SK-N-SH treated with all-trans-retinoic acid at 6 μM for 48 hours (cell line): ENCODE data around the gene SLC5A10.

Experiments
- ATAC-seq: fragments of 200-7000 bp; cut with Tn5 transposase; 3 replicates; pipeline ENCODE4 v1.9.1; 2020; ENCODE audit warnings: mild to moderate bottlenecking, moderate library complexity
- ARNTL ChIP-seq: fragments of 450-650 bp; formaldehyde crosslinking; IDR thresholded peaks from 2 replicates; pipeline ENCODE4 v1.5.0; 2020; ENCODE audit warnings: low read depth, mild to moderate bottlenecking, moderate library complexity, borderline replicate concordance
- BACH2 ChIP-seq: fragments of 250-450 bp; sonication (Bioruptor Pico); IDR thresholded peaks from 2 replicates; pipeline ENCODE4 v1.9.0; 2021; ENCODE audit warnings: mild to moderate bottlenecking, borderline replicate concordance
- CREB5 ChIP-seq: fragments of 250-450 bp; sonication (Bioruptor Pico); IDR thresholded peaks from 2 replicates; pipeline ENCODE4 v1.5.1; 2020; ENCODE audit warnings: low read depth, mild to moderate bottlenecking, moderate library complexity
- CSDC2 ChIP-seq: fragments of 250-450 bp; sonication (Bioruptor Pico); IDR thresholded peaks from 2 replicates; pipeline ENCODE4 v1.5.0; 2020; ENCODE audit warnings: mild to moderate bottlenecking, moderate library complexity
- CSRNP3 ChIP-seq: fragments of 250-450 bp; sonication (Bioruptor Pico); IDR thresholded peaks from 2 replicates; pipeline ENCODE4 v1.5.1; 2021; ENCODE audit warnings: mild to moderate bottlenecking, moderate library complexity
- ESRRG ChIP-seq: fragments of 250-450 bp; sonication (Bioruptor Pico); IDR thresholded peaks from 2 replicates; pipeline ENCODE4 v1.6.1; 2021; ENCODE audit warnings: mild to moderate bottlenecking
- GLIS3 ChIP-seq: fragments of 250-450 bp; sonication (Bioruptor Pico); IDR thresholded peaks from 2 replicates; pipeline ENCODE4 v1.5.0; 2020; ENCODE audit warnings: mild to moderate bottlenecking, moderate library complexity
- OSR1 ChIP-seq: fragments of 250-450 bp; sonication (Bioruptor Pico); IDR thresholded peaks from 2 replicates; pipeline ENCODE4 v1.8.0; 2022; ENCODE audit warnings: moderate library complexity, mild to moderate bottlenecking, inconsistent platforms
- PPARA ChIP-seq: fragments of 250-450 bp; sonication (Bioruptor Pico); IDR thresholded peaks from 2 replicates; pipeline ENCODE4 v1.5.0; 2020; ENCODE audit warnings: mild to moderate bottlenecking, borderline replicate concordance
- RARB ChIP-seq: fragments of 250-450 bp; sonication (Bioruptor Pico); IDR thresholded peaks from 2 replicates; pipeline ENCODE4 v1.8.0; 2021; ENCODE audit warnings: mild to moderate bottlenecking, moderate library complexity
- TCF4 ChIP-seq: fragments of 250-450 bp; sonication (Bioruptor Pico); IDR thresholded peaks from 2 replicates; pipeline ENCODE4 v1.8.0; 2021; ENCODE audit warnings: mild to moderate bottlenecking, moderate library complexity, borderline replicate concordance
- TSHZ2 ChIP-seq: fragments of 250-450 bp; sonication (Bioruptor Pico); IDR thresholded peaks from 2 replicates; pipeline ENCODE4 v1.5.0; 2020; ENCODE audit warnings: mild to moderate bottlenecking, moderate library complexity
- ZFP3 ChIP-seq: fragments of 250-450 bp; sonication (Bioruptor Pico); IDR thresholded peaks from 2 replicates; pipeline ENCODE4 v1.5.0; 2020; ENCODE audit warnings: mild to moderate bottlenecking, moderate library complexity
- ZFP30 ChIP-seq: fragments of 450-650 bp; formaldehyde crosslinking; IDR thresholded peaks from 2 replicates; pipeline ENCODE4 v1.5.0; 2022; ENCODE audit warnings: mild to moderate bottlenecking, moderate library complexity
- ZNF565 ChIP-seq: fragments of 450-650 bp; formaldehyde crosslinking; conservative IDR thresholded peaks from 2 replicates; pipeline ENCODE4 v1.5.0; 2020; ENCODE audit warnings: low read depth, mild to moderate bottlenecking, moderate library complexity
- ZNF8 ChIP-seq: fragments of 450-650 bp; formaldehyde crosslinking; IDR thresholded peaks from 2 replicates; pipeline ENCODE4 v1.5.0; 2020; ENCODE audit warnings: mild to moderate bottlenecking, moderate library complexity

Gene SLC5A10

GRCh38 chr17:18959845-18960240, 7.9 kb downstream of the SLC5A10 start (continued):
- TF ChIP-seq CREB5 (CRISPR knock-in tag), result no peak
- no peak for TF ChIP-seq TCF4 (CRISPR knock-in tag)
- TF ChIP-seq CSDC2 (CRISPR knock-in tag), result no peak
- TF ChIP-seq CSRNP3 (CRISPR knock-in tag), result no peak
- no peak for TF ChIP-seq ESRRG (CRISPR knock-in tag)
- TF ChIP-seq RARB, result no peak
- TF ChIP-seq ZFP30 (CRISPR knock-in tag), result no peak
- TF ChIP-seq, all 23 proteins: peak for 0

DNA sequence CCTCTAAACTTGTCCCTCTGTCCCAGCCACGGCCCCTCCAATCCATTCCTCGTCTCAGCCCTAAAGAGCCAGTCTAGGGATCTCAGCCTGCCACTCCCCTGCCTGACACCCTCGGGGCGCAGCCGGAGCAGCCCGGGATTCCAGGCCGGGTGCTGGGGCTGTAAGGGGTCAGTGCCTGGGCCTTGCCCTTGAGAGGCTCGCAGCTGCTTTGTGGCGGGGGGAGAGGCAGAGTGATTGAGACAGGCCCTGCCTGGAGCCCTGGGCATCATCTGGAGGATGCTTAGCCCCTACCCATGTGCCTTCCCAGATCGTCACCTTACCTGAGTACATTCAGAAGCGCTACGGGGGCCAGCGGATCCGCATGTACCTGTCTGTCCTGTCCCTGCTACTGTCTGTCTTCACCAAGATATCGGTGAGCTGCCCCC, 8.3 kb downstream of the SLC5A10 start:
- no peak for ATAC-seq
- TF ChIP-seq ARNTL (CRISPR knock-in tag), result no peak
- TF ChIP-seq, all 23 proteins: peak for 0

DNA sequence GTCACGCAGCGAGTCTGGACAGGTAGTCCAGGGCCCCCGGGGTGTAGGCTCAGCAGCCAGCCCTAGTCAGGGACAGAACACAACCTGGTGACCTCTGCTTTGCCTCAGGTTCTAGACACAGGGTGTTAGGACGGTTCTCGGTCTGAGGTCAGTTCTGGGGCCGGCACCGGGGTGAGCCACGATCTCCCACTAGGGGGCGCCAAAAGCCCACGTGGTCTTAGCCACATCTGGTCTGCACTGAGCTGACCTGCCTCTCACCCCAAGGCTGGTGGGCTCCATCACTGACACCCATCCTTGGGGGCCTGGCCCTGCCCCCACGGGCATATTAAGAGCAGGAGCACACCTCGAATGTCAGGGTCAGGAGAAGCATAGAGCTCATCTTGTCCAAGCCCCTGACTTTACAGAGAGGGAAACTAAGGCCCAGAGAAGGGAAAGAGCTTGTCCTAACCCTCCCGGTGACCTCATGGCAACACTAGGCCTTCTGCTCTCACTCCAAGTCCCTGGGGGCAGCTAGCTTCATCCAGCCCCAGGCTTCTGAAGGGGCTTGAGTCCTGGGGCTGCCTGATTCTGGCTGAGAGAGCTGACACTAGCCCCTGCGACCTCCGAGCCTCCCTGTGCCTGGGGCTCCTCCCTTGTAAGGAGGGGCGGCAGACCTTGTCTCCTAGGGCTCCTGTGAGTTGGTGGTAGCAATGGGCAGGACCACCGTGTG, 9.0 kb downstream of the SLC5A10 start:
- TF ChIP-seq ARNTL (CRISPR knock-in tag) (no peak), BACH2 (CRISPR knock-in tag) (0 out of 2 replicates have a peak, but pooled peaks have one; percentile 2), TCF4 (CRISPR knock-in tag) (peak; percentile 49; the same call in 1 of the 2 replicates), TSHZ2 (CRISPR knock-in tag) (peak; percentile 56; the same call in 1 of the 2 replicates)
- ATAC-seq, result peak; percentile 94

GRCh38 chr17:18961634-18962493, 9.9 kb downstream of the SLC5A10 start:
- ATAC-seq, result peak; percentile 4; the same call in 2 of the 3 replicates
- TF ChIP-seq BACH2 (CRISPR knock-in tag) (no peak), RARB (no peak), TSHZ2 (CRISPR knock-in tag) (no peak), PPARA (CRISPR knock-in tag) (no peak), OSR1 (no peak), ZFP3 (CRISPR knock-in tag) (no peak), ARNTL (CRISPR knock-in tag) (no peak), GLIS3 (CRISPR knock-in tag) (no peak), ZNF565 (CRISPR knock-in tag) (no peak), TCF4 (CRISPR knock-in tag) (no peak), ZFP30 (CRISPR knock-in tag) (no peak), ZNF8 (CRISPR knock-in tag) (no peak)
